H1 (cell line): ENCODE results near the gene C1orf185. TPM values are rescaled to one million over a fixed set of nuclear protein-coding genes. Genes with fewer than 3 reads are reported as not detected.

ENCODE experiments used
- CTCF ChIA-PET: fragments of 300-600 bp; sonication (Branson Sonifier 250); formaldehyde crosslinking; loops from one replicate; lab custom pipeline; 2021; ENCODE audit not compliant: partially characterized antibody; lab: Charles Lee
- POLR2A ChIA-PET: fragments of 300-600 bp; sonication (Branson Sonifier 250); formaldehyde crosslinking; loops from one replicate; lab custom pipeline; 2021; ENCODE audit warnings: inconsistent platforms; ENCODE audit not compliant: partially characterized antibody; lab: Charles Lee
- DNase-seq, 2 experiments: peaks; one replicate each; pipeline versions ENCODE4 v3.0.0 to v3.0.0-alpha.2; 2010 to 2022; ENCODE audit warnings: low spot score in 2 of 2, low read depth in 1 of 2, mixed read lengths in 1 of 2
- FAIRE-seq: peaks from 2 replicates; lab custom pipeline; 2011; peaks lifted over from hg19 to GRCh38; lab: Jason Lieb, UNC
- H2AFZ ChIP-seq: 2 replicates; pipeline ENCODE4 v1.8.1; 2012; ENCODE audit warnings: low read length, inconsistent platforms
- H2AK5ac ChIP-seq: 2 replicates; pipeline ENCODE4 v1.6.1; 2013; ENCODE audit warnings: low read depth, low read length
- H2BK120ac ChIP-seq: replicated peaks from 2 replicates; pipeline ENCODE3; 2013; ENCODE audit warnings: low read depth, low read length, inconsistent platforms
- H2BK12ac ChIP-seq: 2 replicates; pipeline ENCODE4 v1.6.1; 2013; ENCODE audit warnings: low read depth, low read length
- H2BK15ac ChIP-seq: 2 replicates; pipeline ENCODE4 v1.6.1; 2013; ENCODE audit warnings: low read length
- H2BK20ac ChIP-seq: 2 replicates; pipeline ENCODE4 v1.6.1; 2013; ENCODE audit warnings: low read length
- H2BK5ac ChIP-seq: 2 replicates; pipeline ENCODE4 v1.6.1; 2013; ENCODE audit warnings: low read depth, low read length
- H3K14ac ChIP-seq: 2 replicates; pipeline ENCODE4 v1.6.1; 2013; ENCODE audit warnings: inconsistent platforms; ENCODE audit not compliant: insufficient read length
- H3K18ac ChIP-seq: 2 replicates; pipeline ENCODE4 v1.6.1; 2013; ENCODE audit warnings: low read length; ENCODE audit errors: extremely low read depth
- H3K23ac ChIP-seq: 2 replicates; pipeline ENCODE4 v1.6.1; 2013; ENCODE audit warnings: inconsistent platforms; ENCODE audit not compliant: insufficient read length
- H3K23me2 ChIP-seq: 2 replicates; pipeline ENCODE4 v1.6.1; 2013; ENCODE audit warnings: low read depth, low read length
- H3K27ac ChIP-seq: 2 replicates; pipeline ENCODE4 v1.6.1; 2011; ENCODE audit warnings: low read depth, low read length, inconsistent platforms
- H3K27me3 ChIP-seq, 4 experiments: replicated peaks in 1 of 4; 1 replicate in 1 of 4; 2 replicates in 3 of 4; pipeline versions ENCODE4 v1.6.1 to v1.8.1; 2011 to 2013; ENCODE audit warnings: low read length in 3 of 4, mild to moderate bottlenecking in 3 of 4, inconsistent platforms in 2 of 4, mixed read lengths in 2 of 4, moderate library complexity in 1 of 4; ENCODE audit not compliant: control insufficient read depth in 3 of 4, insufficient read depth in 3 of 4; ENCODE audit errors: extremely low read depth in 1 of 4
- H3K36me3 ChIP-seq, 4 experiments: 2 replicates each; pipeline versions ENCODE4 v1.6.1 to v1.8.1; 2011 to 2013; ENCODE audit warnings: mild to moderate bottlenecking in 4 of 4, low read length in 3 of 4, moderate library complexity in 2 of 4, control low read depth in 1 of 4, inconsistent platforms in 1 of 4; ENCODE audit not compliant: insufficient read depth in 4 of 4, control insufficient read depth in 2 of 4
- H3K4ac ChIP-seq: replicated peaks from 2 replicates; pipeline ENCODE3; 2013; ENCODE audit warnings: low read length, low read depth, mixed read lengths, inconsistent platforms; ENCODE audit not compliant: insufficient read length
- H3K4me1 ChIP-seq, 4 experiments: replicated peaks in 1 of 4; 1 replicate in 1 of 4; 2 replicates in 3 of 4; pipeline versions ENCODE4 v1.6.1 to v1.8.1; 2011 to 2013; ENCODE audit warnings: low read length in 3 of 4, inconsistent platforms in 2 of 4, mixed read lengths in 1 of 4; ENCODE audit not compliant: insufficient read depth in 4 of 4, control insufficient read depth in 3 of 4
- H3K4me2 ChIP-seq, 2 experiments: 2 replicates each; pipeline versions ENCODE4 v1.6.1 to v1.8.1; 2011 to 2013; ENCODE audit warnings: low read depth in 2 of 2, low read length in 2 of 2, control low read depth in 1 of 2, inconsistent platforms in 1 of 2, mild to moderate bottlenecking in 1 of 2; ENCODE audit not compliant: insufficient read depth in 1 of 2
- H3K4me3 ChIP-seq, 4 experiments: fragments of 200-600, 300-600 bp in 1 of 4; sonication (generic), shearing (Covaris generic), sonication (Bioruptor Twin) in 1 of 4; 2 replicates each; pipeline versions ENCODE4 v1.5.1 to v1.8.1; 2011 to 2016; ENCODE audit warnings: low read length in 4 of 4, low read depth in 3 of 4, control low read depth in 2 of 4, inconsistent platforms in 2 of 4, mild to moderate bottlenecking in 2 of 4, mixed read lengths in 1 of 4, moderate library complexity in 1 of 4; ENCODE audit not compliant: insufficient read depth in 2 of 4; ENCODE audit errors: extremely low read depth in 1 of 4
- H3K56ac ChIP-seq: replicated peaks from 2 replicates; pipeline ENCODE3; 2013; ENCODE audit warnings: low read depth, mild to moderate bottlenecking, mixed read lengths, low read length, inconsistent platforms; ENCODE audit not compliant: insufficient read length
- H3K79me1 ChIP-seq: 2 replicates; pipeline ENCODE4 v1.6.1; 2013; ENCODE audit warnings: low read depth, low read length, control low read depth
- H3K79me2 ChIP-seq, 2 experiments: 2 replicates each; pipeline versions ENCODE4 v1.6.1 to v1.8.1; 2012 to 2013; ENCODE audit warnings: low read length in 2 of 2, mild to moderate bottlenecking in 2 of 2, inconsistent platforms in 1 of 2; ENCODE audit not compliant: insufficient read depth in 2 of 2, control insufficient read depth in 1 of 2
- H3K9ac ChIP-seq, 4 experiments: replicated peaks in 1 of 4; 1 replicate in 1 of 4; 2 replicates in 3 of 4; pipeline versions ENCODE4 v1.6.1 to v1.8.1; 2011 to 2013; ENCODE audit warnings: low read depth in 3 of 4, low read length in 3 of 4, control low read depth in 2 of 4, mild to moderate bottlenecking in 2 of 4, moderate library complexity in 2 of 4, inconsistent platforms in 1 of 4; ENCODE audit errors: extremely low read depth in 1 of 4
- H3K9me3 ChIP-seq, 2 experiments: 2 replicates each; pipeline versions ENCODE4 v1.6.1 to v1.8.1; 2012 to 2013; ENCODE audit warnings: mild to moderate bottlenecking in 2 of 2, moderate library complexity in 2 of 2, control low read depth in 1 of 2, inconsistent platforms in 1 of 2, low read depth in 1 of 2, low read length in 1 of 2, mixed read lengths in 1 of 2; ENCODE audit not compliant: insufficient read depth in 2 of 2
- H4K20me1 ChIP-seq, 2 experiments: replicated peaks in 1 of 2; 2 replicates each; pipeline versions ENCODE3 to v1.8.1; 2011 to 2013; ENCODE audit warnings: inconsistent platforms in 2 of 2, low read length in 2 of 2, mild to moderate bottlenecking in 1 of 2; ENCODE audit not compliant: insufficient read depth in 2 of 2, control insufficient read depth in 1 of 2
- H4K5ac ChIP-seq: 2 replicates; pipeline ENCODE4 v1.6.1; 2013; ENCODE audit warnings: low read length, low read depth, mixed read lengths, inconsistent platforms; ENCODE audit not compliant: insufficient read length
- H4K8ac ChIP-seq: 2 replicates; pipeline ENCODE4 v1.8.0; 2013; ENCODE audit warnings: mild to moderate bottlenecking, moderate library complexity, low read length, inconsistent platforms; ENCODE audit not compliant: insufficient read depth; ENCODE audit errors: extremely low read depth
- H4K91ac ChIP-seq: replicated peaks from 2 replicates; pipeline ENCODE3; 2013; ENCODE audit warnings: low read length, mixed read lengths, inconsistent platforms; ENCODE audit not compliant: insufficient read length
- EP300 ChIP-seq, 2 experiments: IDR thresholded peaks; 1 replicate in 1 of 2; 2 replicates in 1 of 2; pipeline ENCODE4 v1.6.1; 2011 to 2012; ENCODE audit warnings: low read depth in 2 of 2, low read length in 2 of 2, mild to moderate bottlenecking in 2 of 2, borderline replicate concordance in 1 of 2, inconsistent platforms in 1 of 2, moderate library complexity in 1 of 2
- SUZ12 ChIP-seq: fragments of 200-600 bp; sonication (generic); IDR thresholded peaks from 2 replicates; pipeline ENCODE4 v1.6.1; 2012; ENCODE audit warnings: mild to moderate bottlenecking, inconsistent platforms, low read length, moderate library complexity, mixed read lengths
- WGBS, 2 experiments: shearing (Covaris generic) in 1 of 2; methylation state at CpG; one replicate each; pipeline versions ENCODE4 v1.1.6 to v1.1.7; 2013 to 2015; ENCODE audit warnings: low lambda C conversion rate in 2 of 2, mixed read lengths in 2 of 2, inconsistent platforms in 1 of 2, low coverage in 1 of 2, missing lambda C conversion rate in 1 of 2; ENCODE audit not compliant: insufficient replicate concordance in 2 of 2, insufficient coverage in 1 of 2, insufficient read length in 1 of 2; ENCODE audit errors: extremely low coverage in 1 of 2, missing lambda C conversion rate in 1 of 2; 5-methylcytosine and 5-hydroxymethylcytosine counted together
- polyA plus RNA-seq, 7 experiments: library from polyadenylated mRNA; depleted of rRNA in 3 of 7; stranded (reverse) in 5 of 7; unstranded in 2 of 7; fragments of >200 nt in 5 of 7; fragments of 200-250 nt in 2 of 7; gene quantifications; 1 replicate in 5 of 7; 2 replicates in 1 of 7; 4 replicates in 1 of 7; pipeline versions ENCODE4 v1.2.1 to v1.2.3, GENCODE V29; 2011 to 2013; ENCODE audit warnings: missing spikeins in 2 of 7, mixed read lengths in 2 of 7
- total RNA-seq: library from RNA; stranded (reverse); fragmentation: NEBNext Ultra II Directional; extraction: Animal tissue kit (Norgen Biotek cat#: 25700); gene quantifications from 2 replicates; pipeline ENCODE4 v1.2.1, GENCODE V29; 2021

C1orf185 gene
- total and polyA plus RNA-seq, 2 of the 8 experiments (the other 6 are each of a cell fraction or from before 2014, with no cell fraction given) = not detected

GRCh38 chr1:51119331-51119730 lies 17.3 kb downstream of the C1orf185 start:
- Histone ChIP-seq H3K4me1 (no peaks in the 10 kb centered on the region), H3K27ac (no peak overlapping the region), H3K36me3 (no peaks in the 10 kb centered on the region), H2BK20ac (no peak overlapping the region), H3K4ac (no peak overlapping the region), H4K91ac (no peak overlapping the region), H3K4me2 (no peak overlapping the region), H2BK120ac (no peak overlapping the region), H3K18ac (no peak overlapping the region), H3K9me3 (no peaks in the 10 kb centered on the region), H4K5ac (no peak overlapping the region), H3K79me2 (no peaks in the 10 kb centered on the region), H2AFZ (no peak overlapping the region), H3K9ac (no peak overlapping the region), H3K4me3 (no peak overlapping the region), H4K20me1 (no peaks in the 10 kb centered on the region), H4K8ac (no peak overlapping the region), H3K56ac (no peak overlapping the region), H2BK15ac (no peak overlapping the region), H2AK5ac (no peak overlapping the region)
- ChIA-PET POLR2A (interaction anchor here (0.6 kb wide), 1 partner anchor 8 kb away, joined by 3 read pairs; no protein-coding TSS in a partner anchor), CTCF (interaction anchor here (2.1 kb wide), 1 partner anchor 71 kb away, joined by 7 read pairs; no protein-coding TSS in a partner anchor)
- no peak for DNase-seq
- no peak for FAIRE-seq
- TF ChIP-seq SUZ12 = no peak
- TF ChIP-seq EP300 (IDR thresholded peaks at IDR 0.05; ENCODE audit: borderline replicate concordance in 1 of 2, low read depth in 2 of 2, low read length in 2 of 2) = no peak
- TF ChIP-seq, all 59 proteins: peak for 0
- H3K23ac ChIP-seq = no peak overlapping the region
- no peaks in the 10 kb centered on the region for H3K27me3 ChIP-seq
- no peak overlapping the region for H2BK12ac ChIP-seq
- 88% methylated on average over 3 of the region's 3 CpGs; no CpG with 5 or more reads in 1 of the 2 experiments for WGBS, 2 experiments
- H2BK5ac ChIP-seq = no peak overlapping the region
- H3K79me1 ChIP-seq = no peaks in the 10 kb centered on the region
- no peaks in the 10 kb centered on the region; the same call in 1 of the 2 replicates for H3K23me2 ChIP-seq
- H3K14ac ChIP-seq = no peak overlapping the region
